OCI-M2 (cell line): ENCODE data around the gene FNDC3B.

Source experiments
- DNase-seq: peaks from one replicate; lab custom pipeline; 2025; ENCODE audit not compliant: unreplicated experiment; lab: John Stamatoyannopoulos, UW

FNDC3B gene

GRCh38 chr3:172325461-172325860 is 286.1 kb downstream of the FNDC3B start:
- no peak for DNase-seq

GRCh38 chr3:172326993-172327392 is 287.6 kb downstream of the FNDC3B start:
- DNase-seq, result no peak

- no peak for DNase-seq
These were observed 288.9 kb downstream of the FNDC3B start for GRCh38 chr3:172328282-172328681.

DNA sequence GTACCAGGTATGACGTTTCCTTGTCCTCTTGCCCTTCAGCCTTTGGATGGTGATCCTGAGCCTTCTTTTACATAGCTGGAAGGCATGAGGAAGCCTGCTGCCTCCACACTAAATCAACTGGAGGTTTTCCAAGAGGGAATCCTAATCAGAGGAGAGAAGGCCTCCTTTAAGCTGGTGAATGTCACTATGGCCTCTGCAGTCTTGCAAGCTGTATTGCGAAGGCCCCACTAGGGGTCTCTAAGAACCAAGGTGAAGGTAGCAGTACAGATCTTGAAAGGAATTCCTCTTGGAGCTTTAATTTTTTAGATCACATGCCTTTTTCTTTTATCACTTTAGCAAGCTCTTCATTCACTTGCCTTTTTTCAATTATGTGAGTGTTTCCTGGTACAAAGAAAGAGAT is 289.7 kb downstream of the FNDC3B start:
- DNase-seq, result no peak

- no peak for DNase-seq
These were observed 291.0 kb downstream of the FNDC3B start for GRCh38 chr3:172330413-172330812.

GRCh38 chr3:172332256-172333041 is 293.1 kb downstream of the FNDC3B start:
- peak; percentile 13 for DNase-seq

GRCh38 chr3:172333042-172333377 is 293.6 kb downstream of the FNDC3B start:
- no peak for DNase-seq

DNA sequence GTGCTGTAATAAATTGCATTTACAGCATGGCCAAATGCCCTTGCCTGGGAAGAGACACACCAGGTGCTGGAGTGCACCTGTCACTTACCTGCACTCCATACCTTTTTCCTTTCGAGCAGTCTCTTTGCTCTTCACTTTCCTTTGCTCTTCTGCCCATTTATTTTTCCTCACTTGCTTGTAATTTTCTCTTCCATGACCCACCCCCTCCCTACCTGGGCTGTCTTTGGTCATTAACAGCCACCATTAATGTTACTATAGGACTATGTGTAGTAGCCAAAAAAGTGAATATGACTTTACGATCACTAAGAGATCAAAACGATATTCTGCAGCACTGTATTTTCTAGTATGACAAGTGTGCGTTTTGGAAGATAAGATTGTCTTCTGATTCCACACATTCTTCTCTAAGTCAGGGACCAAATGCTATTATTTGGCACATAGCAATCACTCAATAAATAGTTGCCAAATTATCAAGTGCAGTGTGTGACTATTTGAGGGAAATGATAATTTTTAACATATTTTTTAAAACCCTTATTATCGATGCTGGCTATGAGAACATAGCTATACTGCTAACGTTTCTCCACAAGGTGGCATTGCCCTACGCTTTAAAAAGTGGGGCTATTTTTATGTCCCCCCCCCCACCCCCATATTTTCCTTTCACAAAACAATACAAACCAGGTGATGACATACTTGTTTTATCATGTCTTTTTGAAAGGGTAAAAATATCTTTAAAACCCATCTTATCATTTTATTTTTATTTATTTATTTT is 294.5 kb downstream of the FNDC3B start:
- no peak for DNase-seq

- no peak for DNase-seq
These were observed 295.4 kb downstream of the FNDC3B start for GRCh38 chr3:172334671-172335207.

GRCh38 chr3:172339892-172340291 is 300.5 kb downstream of the FNDC3B start:
- DNase-seq, result no peak

- no peak for DNase-seq
These were observed 301.2 kb downstream of the FNDC3B start for GRCh38 chr3:172340583-172340982.

- DNase-seq, result peak; percentile 3
These were observed 302.2 kb downstream of the FNDC3B start for GRCh38 chr3:172341482-172342059.

DNA sequence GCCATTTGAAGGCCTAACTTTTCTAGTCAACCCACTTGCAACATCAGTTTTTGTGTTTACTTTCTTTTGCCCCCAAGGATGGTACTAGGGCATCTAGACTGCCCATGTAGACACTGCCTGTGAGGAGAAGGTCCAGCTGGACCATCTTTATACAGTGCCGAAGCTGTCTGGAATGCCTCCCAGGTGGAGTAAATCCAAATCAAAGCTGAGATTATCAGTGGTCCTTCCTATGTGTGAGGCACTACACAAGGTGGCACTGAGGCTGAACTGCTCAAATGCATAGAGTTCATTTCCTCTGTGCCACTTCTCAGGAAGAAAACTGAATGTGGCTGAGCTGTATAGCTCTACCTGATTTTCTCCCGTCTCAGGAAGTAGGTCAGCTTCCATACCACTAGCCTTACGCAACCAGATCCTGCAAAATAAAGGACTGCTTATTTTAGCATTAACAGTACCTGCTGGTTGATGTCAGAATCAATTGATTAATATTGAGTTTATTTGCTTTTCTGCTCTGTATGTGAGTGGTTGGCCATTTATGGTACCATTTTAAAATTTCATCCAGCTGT is 302.8 kb downstream of the FNDC3B start:
- DNase-seq, result no peak

DNA sequence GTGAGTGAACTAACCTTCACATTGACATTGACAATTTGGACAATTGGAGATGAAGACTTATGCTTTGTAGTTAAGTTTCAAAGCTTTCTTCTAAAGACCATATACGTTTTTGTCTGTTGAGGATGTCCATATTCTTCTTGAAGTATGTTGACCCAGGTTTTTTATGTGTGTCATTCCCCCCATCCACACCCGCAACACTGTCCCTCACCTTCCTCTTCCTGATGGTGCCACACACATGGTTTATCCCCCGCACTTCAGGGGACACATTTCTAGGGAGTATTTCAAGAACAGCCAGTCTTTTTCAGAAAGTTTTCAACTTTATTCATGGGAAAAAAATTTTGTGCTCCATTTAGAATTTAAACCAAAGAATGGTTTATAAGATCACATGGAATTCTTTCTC is 303.7 kb downstream of the FNDC3B start:
- no peak for DNase-seq

- DNase-seq, result no peak
These were observed 304.6 kb downstream of the FNDC3B start for GRCh38 chr3:172343979-172344378.

GRCh38 chr3:172346161-172346560 is 306.8 kb downstream of the FNDC3B start:
- no peak for DNase-seq

GRCh38 chr3:172347895-172348679 is 308.7 kb downstream of the FNDC3B start:
- DNase-seq, result no peak

DNA sequence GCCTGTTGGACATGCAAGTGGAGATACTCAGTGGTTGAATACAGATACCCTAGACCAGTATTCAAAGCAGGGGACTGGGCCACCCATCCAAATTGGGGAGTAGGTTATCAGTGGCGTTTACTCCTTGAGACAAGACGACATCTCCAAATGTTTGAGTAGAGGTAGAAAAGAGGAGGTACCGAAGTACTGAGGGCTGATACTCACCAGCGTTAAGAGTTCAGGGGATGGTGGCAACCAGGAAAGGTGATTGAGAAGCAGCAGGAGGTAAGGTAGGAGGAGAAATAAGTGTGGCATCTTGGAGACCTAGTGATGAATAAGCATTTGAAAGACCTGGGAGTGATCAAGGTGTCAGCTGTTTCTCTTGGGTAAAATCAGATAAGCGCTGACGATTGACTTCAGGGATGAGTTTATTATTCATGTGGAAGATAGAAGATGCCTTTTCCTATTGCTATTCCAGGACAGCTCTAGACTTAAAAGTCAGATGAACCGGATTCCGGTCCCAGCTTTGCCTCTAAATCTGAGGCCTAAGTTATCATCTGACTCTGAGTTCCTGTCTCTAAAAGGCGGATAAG is 312.6 kb downstream of the FNDC3B start:
- DNase-seq, result no peak

DNA sequence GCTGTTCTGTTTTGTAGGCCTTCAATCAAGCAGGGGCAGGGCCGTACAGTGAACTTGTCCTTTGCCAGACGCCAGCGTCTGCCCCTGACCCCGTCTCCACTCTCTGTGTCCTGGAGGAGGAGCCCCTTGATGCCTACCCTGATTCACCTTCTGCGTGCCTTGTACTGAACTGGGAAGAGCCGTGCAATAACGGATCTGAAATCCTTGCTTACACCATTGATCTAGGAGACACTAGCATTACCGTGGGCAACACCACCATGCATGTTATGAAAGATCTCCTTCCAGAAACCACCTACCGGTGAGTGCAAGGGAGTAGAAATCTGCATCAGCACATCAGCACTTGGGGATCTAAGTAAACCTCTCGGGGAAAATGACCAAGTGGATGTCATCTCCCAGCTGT is 313.4 kb downstream of the FNDC3B start:
- DNase-seq, result no peak

DNA sequence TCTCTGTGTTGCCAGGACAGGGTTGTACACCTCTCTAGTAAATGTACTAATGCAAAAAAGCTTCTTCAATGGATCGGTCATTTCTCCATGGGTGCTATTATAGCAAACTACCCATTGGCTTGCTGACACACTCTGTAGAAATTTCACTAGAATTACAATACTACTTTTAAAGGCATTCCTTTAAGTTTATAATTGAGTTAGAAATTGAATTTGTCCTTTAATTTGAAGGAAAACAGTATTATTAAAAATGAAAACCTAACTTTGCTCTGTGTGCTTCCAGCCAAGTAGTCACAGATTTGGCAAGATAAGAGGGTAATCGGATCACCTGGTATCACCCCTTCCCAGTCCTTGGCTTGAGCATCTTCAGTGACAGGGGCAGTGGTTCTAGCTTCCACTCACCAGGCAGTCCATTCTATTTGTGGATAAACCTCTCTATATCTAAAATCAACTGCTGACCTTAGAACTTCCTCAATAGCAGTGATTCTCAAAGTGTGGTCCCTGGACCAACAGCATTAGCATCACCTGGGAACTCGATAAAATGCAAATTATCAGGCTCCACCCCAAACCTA is 315.6 kb downstream of the FNDC3B start:
- DNase-seq, result no peak
